HepG2 (cell line): ENCODE measurements around the gene ZNF396. TPM values are rescaled to one million over a fixed set of nuclear protein-coding genes. Genes with fewer than 3 reads are reported as not detected.

Source experiments
- ATAC-seq: fragments of 200-7000 bp; cut with Tn5 transposase; 3 replicates; pipeline ENCODE4 v1.9.1; 2020; ENCODE audit warnings: mild to moderate bottlenecking, moderate library complexity
- BruUV-seq: library from RNA; stranded (reverse); fragments of 400-500 nt; replicated peaks from 2 replicates; lab custom pipeline; 2021; lab: Mats Ljungman, UMichigan
- CTCF ChIA-PET: fragments of 300-600 bp; formaldehyde crosslinking; extraction: SDS; loops from one replicate; lab custom pipeline; 2021; ENCODE audit warnings: low total read pairs, inconsistent platforms, low intra/inter-chr PET ratio; lab: Yijun Ruan, JAX
- POLR2A ChIA-PET: fragments of 350-600 bp; sonication (Branson Sonifier 250); formaldehyde crosslinking; loops from one replicate; lab custom pipeline; 2020; ENCODE audit warnings: antibody characterized with exemption, inconsistent platforms; lab: Yijun Ruan, JAX
- DNase-seq: peaks from one replicate; pipeline ENCODE4 v3.0.0-alpha.2; 2015; ENCODE audit warnings: low spot score
- FAIRE-seq: peaks from 3 replicates; lab custom pipeline; 2011; peaks lifted over from hg19 to GRCh38; lab: Jason Lieb, UNC
- H2AFZ ChIP-seq: one replicate; pipeline ENCODE4 v1.6.1; 2011; ENCODE audit warnings: low read length, inconsistent platforms
- H3K27ac ChIP-seq: fragments of 300-600 bp; 3 replicates; pipeline ENCODE4 v1.8.0; 2011; ENCODE audit warnings: mixed run types, mild to moderate bottlenecking, mixed read lengths, low read length, inconsistent platforms; ENCODE audit not compliant: insufficient read depth; ENCODE audit errors: extremely low read length
- H3K27me3 ChIP-seq, 2 experiments: fragments of 200-600 bp in 1 of 2; 2 replicates in 1 of 2; 3 replicates in 1 of 2; pipeline versions ENCODE4 v1.6.0 to v1.8.0; 2011; ENCODE audit warnings: low read length in 2 of 2, mild to moderate bottlenecking in 2 of 2, moderate library complexity in 2 of 2, inconsistent platforms in 1 of 2; ENCODE audit not compliant: insufficient read depth in 2 of 2, control insufficient read depth in 1 of 2
- H3K36me3 ChIP-seq, 2 experiments: fragments of 200-600 bp in 1 of 2; replicated peaks in 1 of 2; 2 replicates in 1 of 2; 3 replicates in 1 of 2; pipeline versions ENCODE4 v1.5.1 to v1.8.0; 2011; ENCODE audit warnings: low read length in 2 of 2, inconsistent platforms in 1 of 2; ENCODE audit not compliant: insufficient read depth in 2 of 2, control insufficient read depth in 1 of 2
- H3K4me1 ChIP-seq: 2 replicates; pipeline ENCODE4 v1.5.1; 2012; ENCODE audit warnings: low read length, inconsistent platforms; ENCODE audit not compliant: insufficient read depth
- H3K4me2 ChIP-seq: 2 replicates; pipeline ENCODE4 v1.6.0; 2011; ENCODE audit warnings: low read depth, low read length, inconsistent platforms
- H3K4me3 ChIP-seq, 3 experiments: fragments of 200-600 bp in 1 of 3; sonication (generic), shearing (Covaris generic) in 1 of 3; replicated peaks in 1 of 3; 2 replicates each; pipeline ENCODE4 v1.5.1; 2011 to 2016; ENCODE audit warnings: low read length in 3 of 3, inconsistent platforms in 2 of 3, low read depth in 2 of 3, mild to moderate bottlenecking in 2 of 3, control low read depth in 1 of 3, mixed read lengths in 1 of 3; ENCODE audit not compliant: insufficient read depth in 1 of 3
- H3K79me2 ChIP-seq: one replicate; pipeline ENCODE4 v1.6.1; 2011; ENCODE audit warnings: low read length, inconsistent platforms; ENCODE audit not compliant: insufficient read depth
- H3K9ac ChIP-seq: 2 replicates; pipeline ENCODE4 v1.6.0; 2011; ENCODE audit warnings: mild to moderate bottlenecking, low read depth, low read length, inconsistent platforms; ENCODE audit not compliant: insufficient read depth
- H3K9me3 ChIP-seq: 2 replicates; pipeline ENCODE4 v1.5.1; 2012; ENCODE audit warnings: mild to moderate bottlenecking, low read length
- H4K20me1 ChIP-seq: 2 replicates; pipeline ENCODE4 v1.6.0; 2011; ENCODE audit warnings: inconsistent platforms, mild to moderate bottlenecking, low read length, moderate library complexity; ENCODE audit not compliant: insufficient read depth
- EHMT2 ChIP-seq: fragments of 200-600 bp; sonication (generic); IDR thresholded peaks from 2 replicates; pipeline ENCODE4 v1.7.0; 2017; ENCODE audit warnings: antibody characterized with exemption, low read depth, low read length, borderline replicate concordance
- GATAD2A ChIP-seq: IDR thresholded peaks from 2 replicates; pipeline ENCODE4 v1.6.1; 2016
- HNRNPLL ChIP-seq: fragments of 200-400 bp; formaldehyde crosslinking; IDR thresholded peaks from 2 replicates; pipeline ENCODE4 v1.6.1; 2017; ENCODE audit warnings: mild to moderate bottlenecking, low read depth, low read length; ENCODE audit not compliant: poor library complexity, severe bottlenecking
- KDM6A ChIP-seq: IDR thresholded peaks from 2 replicates; pipeline ENCODE4 v1.6.1; 2016; ENCODE audit warnings: low read depth
- NCOA2 ChIP-seq: sonication (generic); formaldehyde crosslinking; IDR thresholded peaks from 2 replicates; pipeline ENCODE4 v1.8.0; 2022; ENCODE audit warnings: inconsistent platforms
- NR2F6 ChIP-seq, 2 experiments: IDR thresholded peaks; 2 replicates each; pipeline ENCODE4 v1.6.1; 2016; ENCODE audit warnings: antibody characterized with exemption in 1 of 2, mild to moderate bottlenecking in 1 of 2
- PHB2 ChIP-seq: fragments of 450-650 bp; IDR thresholded peaks from 2 replicates; pipeline ENCODE4 v1.6.1; 2018; ENCODE audit not compliant: partially characterized antibody
- RARG ChIP-seq: sonication (generic); formaldehyde crosslinking; IDR thresholded peaks from 2 replicates; pipeline ENCODE4 v1.4.0; 2020; ENCODE audit warnings: low read depth, mild to moderate bottlenecking, missing genetic modification reagents
- SOX13 ChIP-seq, 3 experiments: fragments of 450-650 bp in 1 of 3; sonication (generic) in 1 of 3; formaldehyde crosslinking in 1 of 3; IDR thresholded peaks in 2 of 3; conservative IDR thresholded peaks in 1 of 3; 2 replicates each; pipeline versions ENCODE4 v1.5.0 to v1.6.1; 2016 to 2020; ENCODE audit warnings: antibody characterized with exemption in 1 of 3, mild to moderate bottlenecking in 1 of 3, missing compliant biosample characterization in 1 of 3, missing genetic modification reagents in 1 of 3, moderate library complexity in 1 of 3
- SP4 ChIP-seq: sonication (generic); formaldehyde crosslinking; IDR thresholded peaks from 2 replicates; pipeline ENCODE4 v1.8.1; 2023; ENCODE audit warnings: mild to moderate bottlenecking, missing genetic modification reagents
- TAF15 ChIP-seq: fragments of 200-400 bp; formaldehyde crosslinking; IDR thresholded peaks from one replicate; pipeline ENCODE4 v1.6.1; 2018; ENCODE audit warnings: mild to moderate bottlenecking, low read depth, low read length; ENCODE audit not compliant: poor library complexity, severe bottlenecking
- TBX2 ChIP-seq: sonication (generic); formaldehyde crosslinking; IDR thresholded peaks from 2 replicates; pipeline ENCODE4 v1.5.0; 2020; ENCODE audit warnings: missing genetic modification reagents, mild to moderate bottlenecking, borderline replicate concordance
- ZFP62 ChIP-seq: sonication (generic); formaldehyde crosslinking; IDR thresholded peaks from 2 replicates; pipeline ENCODE4 v1.4.0; 2020; ENCODE audit warnings: missing genetic modification reagents
- ZNF430 ChIP-seq: sonication (generic); formaldehyde crosslinking; IDR thresholded peaks from 2 replicates; pipeline ENCODE4 v1.9.0; 2021; ENCODE audit warnings: mild to moderate bottlenecking, missing genetic modification reagents
- ZNF460 ChIP-seq: sonication (generic); formaldehyde crosslinking; IDR thresholded peaks from 2 replicates; pipeline ENCODE4 v1.5.1; 2020; ENCODE audit warnings: missing genetic modification reagents, mild to moderate bottlenecking, borderline replicate concordance
- ZNF546 ChIP-seq: sonication (generic); formaldehyde crosslinking; conservative IDR thresholded peaks from 2 replicates; pipeline ENCODE4 v1.8.1; 2023; ENCODE audit warnings: mild to moderate bottlenecking, missing genetic modification reagents
- ZNF572 ChIP-seq: sonication (generic); formaldehyde crosslinking; IDR thresholded peaks from 2 replicates; pipeline ENCODE4 v1.5.1; 2020; ENCODE audit warnings: mild to moderate bottlenecking, missing genetic modification reagents
- ZNF720 ChIP-seq: sonication (generic); formaldehyde crosslinking; IDR thresholded peaks from 2 replicates; pipeline ENCODE4 v1.4.0; 2020; ENCODE audit warnings: missing genetic modification reagents
- ZNF792 ChIP-seq: IDR thresholded peaks from 2 replicates; pipeline ENCODE4 v1.6.1; 2016
- ZSCAN30 ChIP-seq: sonication (generic); formaldehyde crosslinking; IDR thresholded peaks from 2 replicates; pipeline ENCODE4 v1.5.0; 2020; ENCODE audit warnings: mild to moderate bottlenecking, missing genetic modification reagents
- WGBS: methylation state at CpG from one replicate; pipeline ENCODE4 v1.1.6; 2017; ENCODE audit warnings: low lambda C conversion rate; 5-methylcytosine and 5-hydroxymethylcytosine counted together
- in situ Hi-C: cut with HindIII; loops from 2 replicates; pipeline ENCODE4 v1.10.0; 2017; ENCODE audit warnings: low pct_unique_long_range_greater_than_20kb; ENCODE audit not compliant: extremely low pct_ligation_motif_present
- intact Hi-C: fragments of 100-400 bp; cut with micrococcal nuclease; formaldehyde crosslinking; loops from one replicate; pipeline ENCODE4 v1.10.0; 2022; ENCODE audit not compliant: unreplicated experiment
- polyA plus RNA-seq, 8 experiments: library from polyadenylated mRNA; depleted of rRNA in 3 of 8; stranded (reverse) in 7 of 8; unstranded in 1 of 8; fragments of >200 nt; fragmentation: Illumina TruSeq in 4 of 8; extraction: Trizol in 4 of 8; gene quantifications; 2 replicates each; pipeline versions ENCODE4 v1.2.1 to v1.2.3, GENCODE V29; 2011 to 2016; ENCODE audit warnings: low read depth in 4 of 8, missing spikeins in 1 of 8, mixed read lengths in 1 of 8; ENCODE audit not compliant: insufficient read depth in 1 of 8
- total RNA-seq, 5 experiments: library from RNA; depleted of rRNA; stranded (reverse); fragments of >200 nt; fragmentation: Illumina TruSeq; extraction: Trizol; gene quantifications; 2 replicates each; pipeline ENCODE4 v1.2.3, GENCODE V29; 2016; ENCODE audit warnings: low read depth in 1 of 5
- TF ChIP-seq, protein P1 (sequence below): sonication (generic); formaldehyde crosslinking; conservative IDR thresholded peaks from 2 replicates; pipeline ENCODE4 v1.4.0; 2020; ENCODE audit warnings: missing genetic modification reagents
- TF ChIP-seq, protein P2 (sequence below): IDR thresholded peaks from 2 replicates; pipeline ENCODE4 v1.6.1; 2016

ZNF396 gene
- total and polyA plus RNA-seq, 2 of the 13 experiments (the other 11 are each of a cell fraction or from before 2014, with no cell fraction given) = 0.25 to 0.75 TPM

DNA sequence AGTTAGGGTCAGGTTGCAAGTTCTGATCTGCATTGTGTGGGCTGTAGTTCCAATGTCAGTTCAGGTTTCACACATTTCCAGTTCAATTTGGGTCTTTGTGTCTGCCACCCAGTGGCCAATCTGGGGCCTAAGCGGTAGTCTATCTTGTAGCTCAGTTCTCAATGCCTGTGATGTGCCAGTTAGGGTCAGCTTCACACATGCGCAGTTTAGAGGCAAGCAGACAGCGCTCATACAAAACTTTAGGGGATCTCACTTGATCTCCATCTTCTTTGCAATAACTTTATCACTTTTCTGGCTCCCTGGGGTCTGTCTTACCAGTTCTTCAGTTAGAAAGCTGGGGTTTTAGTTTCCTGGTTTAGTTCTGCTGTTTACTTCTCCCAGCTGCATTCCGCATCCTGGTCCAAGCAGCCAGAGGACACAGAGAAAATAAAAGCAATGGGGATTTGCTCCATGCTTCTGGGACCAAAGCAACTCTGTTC is 22.0 kb downstream of the ZNF396 start:
- Histone ChIP-seq H4K20me1 (no peaks in the 10 kb centered on the region), H3K4me2 (peak overlapping the region; percentile 70), H2AFZ (peak overlapping the region; percentile 87), H3K27ac (no peak overlapping the region), H3K27me3 (no peaks in the 10 kb centered on the region), H3K9ac (peak overlapping the region; percentile 38; the same call in 1 of the 2 replicates), H3K9me3 (peaks cover 23% of the 10 kb centered on the region), H3K79me2 (no peaks in the 10 kb centered on the region), H3K4me3 (peak overlapping the region in 2 of 3 experiments; percentile 25 to 38; a peak in 2 of 6 replicates), H3K36me3 (no peaks in the 10 kb centered on the region), H3K4me1 (no peaks in the 10 kb centered on the region)
- in situ Hi-C loops = no loop called here
- FAIRE-seq = peak; percentile 92
- peak; percentile 85 for DNase-seq
- ChIA-PET POLR2A (interaction anchor here (1.0 to 2.3 kb wide), 4 partner anchors 10 to 114 kb away, joined by 4 to 17 read pairs (median 6); partner anchors contain the start of genes ZNF24, ZNF397 and ZSCAN30), CTCF (interaction anchor here (0.8 to 4.6 kb wide), 2 partner anchors 10 to 124 kb away, joined by 3 to 34 read pairs; no protein-coding TSS in a partner anchor)
- 23% methylated on average over 4 of the region's 4 CpGs for WGBS
- no TSS peak for BruUV-seq
- ATAC-seq = peak; percentile 100
- intact Hi-C loops = loop anchor here (1.0 kb wide), 2 partner anchors 10 to 124 kb away; no protein-coding TSS in a partner anchor
- TF ChIP-seq ZNF720 (CRISPR knock-in tag) (no peak), EHMT2 (no peak), PHB2 (no peak), SP4 (no peak), KDM6A (no peak), TBX2 (CRISPR knock-in tag) (peak; percentile 18; the same call in 1 of the 2 replicates), HNRNPLL (no peak), NCOA2 (CRISPR knock-in tag) (no peak), ZNF460 (no peak), TAF15 (no peak), ZSCAN30 (CRISPR knock-in tag) (no peak), ZNF430 (CRISPR knock-in tag) (no peak), ZNF546 (no peak), ZNF792 (CRISPR knock-in tag) (0 out of 2 replicates have a peak, but pooled peaks have one; percentile 14), NR2F6 (IDR thresholded peaks at IDR 0.05) (no peak), NR2F6 (CRISPR knock-in tag; IDR thresholded peaks at IDR 0.05) (0 out of 2 replicates have a peak, but pooled peaks have one; percentile 19), GATAD2A (CRISPR knock-in tag) (0 out of 2 replicates have a peak, but pooled peaks have one; percentile 52), SOX13 (IDR thresholded peaks at IDR 0.05) (no peak), SOX13 (CRISPR knock-in tag; conservative IDR thresholded peaks at IDR 0.05 in 1 of 2, IDR thresholded peaks at IDR 0.05 in 1 of 2) (peak in 1 of 2 experiments; percentile 26; a peak in 1 of 4 replicates), ZNF572 (CRISPR knock-in tag) (no peak), RARG (no peak), ZFP62 (CRISPR knock-in tag) (no peak)
- TF ChIP-seq, protein P1, sequence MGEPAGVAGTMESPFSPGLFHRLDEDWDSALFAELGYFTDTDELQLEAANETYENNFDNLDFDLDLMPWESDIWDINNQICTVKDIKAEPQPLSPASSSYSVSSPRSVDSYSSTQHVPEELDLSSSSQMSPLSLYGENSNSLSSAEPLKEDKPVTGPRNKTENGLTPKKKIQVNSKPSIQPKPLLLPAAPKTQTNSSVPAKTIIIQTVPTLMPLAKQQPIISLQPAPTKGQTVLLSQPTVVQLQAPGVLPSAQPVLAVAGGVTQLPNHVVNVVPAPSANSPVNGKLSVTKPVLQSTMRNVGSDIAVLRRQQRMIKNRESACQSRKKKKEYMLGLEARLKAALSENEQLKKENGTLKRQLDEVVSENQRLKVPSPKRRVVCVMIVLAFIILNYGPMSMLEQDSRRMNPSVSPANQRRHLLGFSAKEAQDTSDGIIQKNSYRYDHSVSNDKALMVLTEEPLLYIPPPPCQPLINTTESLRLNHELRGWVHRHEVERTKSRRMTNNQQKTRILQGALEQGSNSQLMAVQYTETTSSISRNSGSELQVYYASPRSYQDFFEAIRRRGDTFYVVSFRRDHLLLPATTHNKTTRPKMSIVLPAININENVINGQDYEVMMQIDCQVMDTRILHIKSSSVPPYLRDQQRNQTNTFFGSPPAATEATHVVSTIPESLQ (CRISPR knock-in tag) = no peak
- TF ChIP-seq, protein P2, sequence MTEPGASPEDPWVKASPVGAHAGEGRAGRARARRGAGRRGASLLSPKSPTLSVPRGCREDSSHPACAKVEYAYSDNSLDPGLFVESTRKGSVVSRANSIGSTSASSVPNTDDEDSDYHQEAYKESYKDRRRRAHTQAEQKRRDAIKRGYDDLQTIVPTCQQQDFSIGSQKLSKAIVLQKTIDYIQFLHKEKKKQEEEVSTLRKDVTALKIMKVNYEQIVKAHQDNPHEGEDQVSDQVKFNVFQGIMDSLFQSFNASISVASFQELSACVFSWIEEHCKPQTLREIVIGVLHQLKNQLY (CRISPR knock-in tag) = no peak
